HG02588 (cell line): ENCODE data around the gene MYMX.
"Not testable (repeated sequence)": the region's sequence is repeated elsewhere in the genome, so short reads cannot be mapped to it uniquely, and the experiment has no call there.

Experiments
- ATAC-seq: cut with Tn5 transposase; IDR thresholded peaks from one replicate; pipeline ENCODE4 v1.9.1; 2021; ENCODE audit warnings: mild to moderate bottlenecking, moderate library complexity; ENCODE audit not compliant: unreplicated experiment

MYMX gene

DNA sequence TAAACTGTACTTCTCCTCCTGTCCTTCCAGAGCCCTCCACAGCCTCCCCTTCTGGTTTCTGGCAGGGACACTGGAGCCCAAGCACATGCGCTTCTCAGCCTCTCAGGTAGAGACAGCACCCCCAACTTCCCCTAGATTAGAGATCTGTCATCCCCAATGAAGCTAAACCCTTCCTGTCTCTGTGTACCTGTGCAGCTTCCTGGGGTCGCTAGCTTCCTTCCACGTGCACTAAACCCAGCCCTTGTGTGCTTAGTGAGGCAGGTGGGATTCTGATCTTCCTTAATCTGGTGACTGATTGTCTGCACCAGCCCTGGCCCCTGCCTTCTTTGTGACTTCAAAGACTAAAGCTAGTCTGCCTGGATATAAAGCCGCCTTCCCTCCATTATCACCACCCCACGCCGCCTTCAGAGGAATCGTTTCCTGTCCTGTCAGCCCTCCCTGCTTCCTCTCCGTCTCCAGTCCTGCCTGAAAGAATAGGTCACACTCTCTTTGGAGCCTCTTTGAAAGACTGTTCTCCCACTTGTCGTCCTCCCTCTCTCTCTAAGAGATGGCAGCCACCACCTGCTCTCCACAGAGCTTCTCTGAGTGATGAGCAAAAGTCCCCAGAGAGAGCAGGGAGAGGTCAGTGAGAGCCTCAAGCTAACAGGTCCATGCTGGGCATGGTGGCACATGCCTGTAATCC is 30.6 kb upstream of the MYMX start:
- no peak for ATAC-seq

DNA sequence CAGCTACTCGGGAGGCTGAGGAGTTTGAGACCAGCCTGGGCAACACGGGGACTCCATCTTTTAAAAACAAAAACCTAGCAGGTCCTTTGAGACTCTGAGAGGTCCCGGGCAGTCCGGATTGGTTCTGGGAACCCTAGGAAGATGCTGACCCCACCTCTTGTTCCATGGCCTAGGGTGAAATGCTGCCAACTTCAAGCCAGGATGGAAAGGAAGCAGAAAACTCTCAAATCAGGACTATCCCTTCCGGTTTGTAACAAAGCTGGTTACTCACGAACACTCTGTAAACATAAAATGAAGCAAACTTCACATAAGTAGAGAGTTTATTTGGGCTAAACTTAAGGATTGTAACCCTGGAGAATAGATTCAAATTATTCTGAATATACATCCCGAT is 30.1 kb upstream of the MYMX start:
- ATAC-seq = no peak

DNA sequence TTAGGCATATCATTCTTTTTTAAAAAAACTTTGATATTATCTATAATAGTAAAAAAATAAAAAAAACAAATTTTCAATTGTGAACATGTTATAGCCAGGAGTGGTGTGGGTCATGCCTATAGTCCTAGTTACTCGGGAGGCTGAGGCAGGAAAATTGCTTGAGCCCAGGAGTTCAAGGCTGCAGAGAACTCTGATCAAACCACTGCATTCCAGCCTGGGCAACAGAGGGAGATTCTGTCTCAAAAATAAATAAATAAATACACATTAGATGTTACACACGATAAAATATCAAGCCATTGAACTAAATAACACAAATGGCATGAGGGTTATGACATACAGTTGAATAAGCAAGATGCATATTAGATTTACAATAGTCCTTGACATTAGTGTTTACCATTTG is 27.9 kb upstream of the MYMX start:
- no peak for ATAC-seq

DNA sequence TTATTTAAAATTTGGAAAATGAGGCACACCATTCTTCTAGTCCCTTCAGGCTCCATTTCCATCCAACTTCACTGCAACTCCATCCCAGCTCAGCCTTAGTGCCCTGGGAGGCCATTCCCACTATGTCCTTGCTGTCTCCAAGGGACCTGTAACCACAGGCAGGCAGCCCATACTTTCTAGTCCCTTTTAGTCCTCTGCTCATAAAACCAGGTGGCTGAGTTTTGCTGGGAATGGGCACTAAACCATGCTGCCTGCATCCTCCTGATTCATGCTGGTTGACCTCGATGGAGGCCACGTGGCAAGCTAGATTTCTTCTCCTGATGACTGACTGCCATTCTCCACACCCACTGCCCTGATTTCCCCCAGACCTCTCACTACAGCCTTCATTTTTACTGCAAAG is 27.5 kb upstream of the MYMX start:
- no peak for ATAC-seq

DNA sequence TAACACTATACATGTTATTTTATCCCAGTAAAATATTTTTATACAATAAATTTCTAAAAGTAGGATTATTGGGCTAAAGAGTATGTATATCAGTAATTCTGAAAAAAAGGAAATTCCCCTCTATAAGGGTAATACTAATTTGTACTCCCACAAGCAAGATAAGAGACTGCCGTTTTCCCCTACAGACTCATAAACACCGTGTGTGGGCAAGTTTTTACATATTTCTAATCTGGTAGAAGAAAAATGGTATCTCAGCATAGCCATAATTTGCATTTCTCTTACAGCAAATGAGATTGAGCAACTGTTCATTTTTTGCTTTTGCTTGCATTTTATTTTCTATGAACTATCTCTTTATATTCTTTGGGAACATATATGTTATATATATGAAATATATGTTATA is 26.0 kb upstream of the MYMX start:
- ATAC-seq = peak; percentile 59

DNA sequence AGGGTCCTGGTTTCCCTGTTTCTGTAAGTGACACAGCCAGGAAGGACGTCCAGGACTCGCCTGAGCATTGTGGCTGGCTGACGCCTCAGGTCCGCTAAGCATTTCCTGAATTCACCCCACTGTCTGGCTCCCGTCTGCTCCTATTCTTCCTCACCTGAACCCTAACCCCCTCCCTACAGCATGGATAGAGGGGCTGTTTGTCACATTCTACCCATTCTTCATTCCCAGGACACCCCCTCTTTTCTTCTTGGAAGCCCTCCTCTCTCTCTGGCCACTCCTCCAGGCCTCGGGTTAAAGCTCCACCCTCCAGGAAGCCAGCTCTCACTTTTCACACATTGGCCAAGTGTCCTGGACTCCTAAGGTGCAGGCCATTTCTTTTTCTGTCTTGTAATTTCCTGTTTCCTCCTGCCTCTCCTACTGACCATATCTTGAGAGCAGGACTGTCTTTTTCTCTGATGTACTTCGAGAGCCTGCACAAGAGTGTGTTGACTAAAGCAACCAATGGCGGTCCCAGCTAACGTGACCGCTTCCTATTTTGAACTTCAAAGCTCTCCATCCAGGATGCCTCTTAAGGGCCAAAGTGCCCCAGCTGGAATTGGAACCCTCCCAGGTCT is 24.2 kb upstream of the MYMX start:
- ATAC-seq = no peak

DNA sequence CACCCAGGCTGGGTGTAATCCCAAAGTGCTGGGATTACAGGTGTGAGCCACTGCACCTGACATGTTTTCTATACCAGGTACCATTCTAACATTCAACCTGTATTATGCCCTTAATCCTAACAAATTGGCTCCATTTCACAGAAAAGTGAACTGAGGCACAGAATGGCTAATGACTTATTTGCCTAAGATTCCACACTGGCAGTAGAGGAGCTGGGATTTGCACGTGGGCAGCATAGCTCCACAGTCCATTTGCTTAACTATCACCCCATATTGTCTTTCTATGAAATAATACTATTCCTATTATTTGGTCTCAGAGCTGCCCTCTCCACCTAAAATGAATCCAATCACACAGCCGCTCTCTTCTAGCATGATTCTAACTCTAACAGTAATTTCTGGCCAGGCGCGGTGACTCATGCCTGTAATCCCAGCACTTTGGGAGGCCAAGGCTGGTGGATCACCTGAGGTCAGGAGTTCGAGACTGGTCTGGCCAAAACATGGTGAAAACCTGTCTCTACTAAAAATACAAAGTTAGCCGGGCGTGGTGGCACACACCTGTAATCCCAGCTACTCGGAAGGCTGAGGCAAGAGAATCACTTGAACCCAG is 23.3 kb upstream of the MYMX start:
- ATAC-seq = no peak

DNA sequence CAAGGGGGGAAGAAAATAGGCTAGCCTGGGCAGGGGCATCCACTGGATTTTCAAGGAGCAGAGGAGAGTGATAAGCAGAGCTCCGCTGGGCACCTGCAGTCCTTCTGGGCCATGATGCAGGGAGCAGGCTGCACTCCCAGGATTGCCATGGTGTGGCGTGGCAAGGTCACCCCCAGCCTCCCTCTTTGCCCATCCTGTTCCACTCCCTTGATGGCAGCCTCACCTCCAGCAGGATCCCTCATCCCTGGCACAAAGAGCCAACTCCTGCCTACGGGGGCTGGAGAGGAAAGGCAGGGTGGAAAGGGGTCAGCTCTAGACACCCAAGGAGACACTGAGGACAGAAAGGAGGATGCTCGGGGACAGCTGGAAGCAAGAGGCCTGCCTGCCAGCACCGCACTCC is 22.4 kb upstream of the MYMX start:
- ATAC-seq = no peak

DNA sequence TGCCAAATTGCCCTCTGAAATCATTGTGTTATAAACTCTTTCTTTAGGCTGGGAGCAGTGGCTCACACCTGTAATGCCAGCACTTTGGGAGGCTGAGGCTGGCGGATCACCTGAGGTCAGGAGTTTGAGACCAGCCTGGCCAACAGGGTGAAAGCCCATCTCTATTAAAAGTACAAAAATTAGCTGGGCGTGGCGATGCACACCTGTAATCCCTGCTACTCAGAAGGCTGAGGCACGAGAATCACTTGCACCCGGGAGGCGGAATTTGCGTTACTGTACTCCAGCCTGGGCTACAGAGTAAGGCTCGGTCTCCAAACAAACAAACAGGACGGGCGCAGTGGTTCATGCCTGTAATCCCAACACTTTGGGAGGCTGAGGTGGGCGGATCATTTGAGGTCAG is 20.4 kb upstream of the MYMX start:
- not testable (repeated sequence) for ATAC-seq

DNA sequence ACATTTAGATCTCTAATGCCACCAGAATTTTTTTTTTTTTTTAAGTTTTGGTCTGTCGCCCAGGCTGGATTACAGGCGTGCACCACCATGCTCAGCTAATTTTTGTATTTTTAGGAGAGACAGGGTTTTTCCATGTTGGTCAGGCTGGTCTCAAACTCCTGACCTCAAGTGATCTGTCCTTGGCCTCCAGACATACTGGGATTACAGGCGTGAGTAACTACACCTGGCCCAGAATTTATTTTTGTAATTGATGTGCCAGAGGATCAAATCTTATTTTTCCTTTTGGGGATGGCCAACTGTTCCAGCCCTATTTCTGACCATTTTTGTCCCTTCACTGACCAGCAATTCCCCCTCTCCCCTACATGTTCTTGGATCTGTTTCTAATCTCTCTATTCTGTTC is 18.0 kb upstream of the MYMX start:
- ATAC-seq = no peak

DNA sequence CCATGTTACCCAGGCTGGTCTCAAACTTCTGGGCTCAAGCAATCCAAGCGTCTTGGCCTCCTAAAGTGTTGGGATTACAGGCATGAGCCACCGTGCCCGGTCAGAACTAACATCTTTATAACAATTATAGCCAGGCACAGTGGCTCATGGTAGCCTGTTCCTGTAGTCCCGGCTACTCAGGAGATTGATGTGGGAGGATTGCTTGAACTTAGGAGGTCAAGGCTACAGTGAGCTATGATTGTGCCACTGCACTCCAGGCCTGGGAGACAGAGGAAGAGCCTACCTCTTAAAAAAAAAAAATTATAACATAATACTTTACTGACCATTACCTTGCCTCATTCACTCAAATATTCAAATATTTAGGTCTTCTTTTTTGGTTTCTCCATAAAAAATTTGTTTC is 16.8 kb upstream of the MYMX start:
- no peak for ATAC-seq

DNA sequence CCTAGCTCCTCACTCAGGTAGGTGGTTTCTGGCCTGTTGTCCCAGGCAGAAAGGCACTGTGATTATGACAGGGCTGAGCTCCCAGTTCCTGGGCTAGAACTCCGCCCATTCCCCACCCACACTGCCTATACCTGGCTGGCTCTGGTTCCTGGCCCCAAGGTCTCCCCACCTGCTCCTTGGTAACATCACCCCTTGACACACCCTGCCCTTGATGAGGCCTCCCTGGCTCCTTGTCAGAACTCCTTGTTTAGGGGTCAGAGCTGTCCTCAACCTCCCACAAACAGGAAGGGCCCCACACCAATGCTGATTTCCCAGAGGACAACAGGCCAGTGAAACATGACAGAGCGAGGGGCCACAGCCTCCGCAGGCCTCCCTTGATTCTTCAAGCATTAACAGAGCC is 15.5 kb upstream of the MYMX start:
- no peak for ATAC-seq

DNA sequence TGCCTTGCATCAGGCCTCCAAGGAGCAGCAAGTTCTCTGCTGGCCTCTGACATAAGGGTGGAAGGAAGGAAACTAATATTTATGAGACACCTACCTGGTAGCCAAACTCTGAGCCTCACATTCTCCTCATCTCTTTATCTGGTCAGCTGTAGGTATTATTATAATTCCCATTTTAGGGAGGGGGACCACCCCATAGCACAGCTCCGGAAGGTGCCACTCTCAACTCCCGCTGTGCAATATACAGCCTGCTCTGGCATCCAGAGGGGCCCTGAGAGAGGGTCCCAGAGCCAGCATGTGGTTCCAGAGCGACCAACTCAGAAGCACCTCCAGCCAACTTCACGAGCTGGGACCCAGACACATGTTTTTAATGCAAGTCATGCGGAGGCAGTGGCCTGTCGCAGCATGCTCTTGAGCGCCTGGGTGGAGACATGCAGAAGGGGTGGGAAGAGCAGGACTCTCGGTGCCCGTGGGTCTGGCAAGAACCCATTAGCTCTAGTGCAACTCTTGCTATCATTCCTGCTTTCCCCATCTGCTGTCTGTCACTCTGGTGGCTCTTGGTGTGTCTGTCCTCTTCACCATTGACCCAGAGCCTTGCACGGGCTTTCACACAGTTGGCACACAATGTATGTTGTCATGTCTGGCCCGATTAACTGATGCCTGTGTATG is 15.0 kb upstream of the MYMX start:
- no peak for ATAC-seq

DNA sequence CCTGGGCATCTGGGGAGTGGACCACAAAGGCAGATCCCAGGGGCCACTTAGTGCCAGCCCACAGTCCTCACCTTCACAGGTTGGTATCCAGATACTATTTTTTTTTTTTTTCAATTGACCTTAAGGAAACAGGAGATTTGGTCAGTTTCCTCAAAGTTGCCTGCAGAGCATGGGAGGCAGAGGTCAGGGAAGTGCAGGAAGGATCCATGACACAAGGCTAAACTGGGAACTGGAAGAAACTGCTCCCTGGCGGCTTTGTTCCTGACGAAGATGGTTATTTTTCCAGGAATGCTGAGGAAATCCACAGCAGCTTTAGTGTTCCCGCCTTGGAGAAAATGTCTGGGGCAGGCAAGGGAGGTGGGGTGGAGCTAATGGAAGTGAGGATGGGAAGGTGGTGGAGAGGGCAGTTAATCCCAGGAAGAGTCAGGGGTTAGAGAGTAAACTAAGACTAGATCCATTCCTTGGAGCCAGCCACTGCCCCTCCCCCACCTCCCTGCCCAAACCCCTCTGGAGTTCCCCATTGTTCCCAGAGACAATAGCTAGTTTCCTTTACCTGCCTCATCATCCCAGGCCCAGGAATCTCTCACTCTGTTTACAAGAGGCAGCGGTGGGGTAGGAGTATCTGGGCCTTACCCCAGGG is 14.3 kb upstream of the MYMX start:
- no peak for ATAC-seq

DNA sequence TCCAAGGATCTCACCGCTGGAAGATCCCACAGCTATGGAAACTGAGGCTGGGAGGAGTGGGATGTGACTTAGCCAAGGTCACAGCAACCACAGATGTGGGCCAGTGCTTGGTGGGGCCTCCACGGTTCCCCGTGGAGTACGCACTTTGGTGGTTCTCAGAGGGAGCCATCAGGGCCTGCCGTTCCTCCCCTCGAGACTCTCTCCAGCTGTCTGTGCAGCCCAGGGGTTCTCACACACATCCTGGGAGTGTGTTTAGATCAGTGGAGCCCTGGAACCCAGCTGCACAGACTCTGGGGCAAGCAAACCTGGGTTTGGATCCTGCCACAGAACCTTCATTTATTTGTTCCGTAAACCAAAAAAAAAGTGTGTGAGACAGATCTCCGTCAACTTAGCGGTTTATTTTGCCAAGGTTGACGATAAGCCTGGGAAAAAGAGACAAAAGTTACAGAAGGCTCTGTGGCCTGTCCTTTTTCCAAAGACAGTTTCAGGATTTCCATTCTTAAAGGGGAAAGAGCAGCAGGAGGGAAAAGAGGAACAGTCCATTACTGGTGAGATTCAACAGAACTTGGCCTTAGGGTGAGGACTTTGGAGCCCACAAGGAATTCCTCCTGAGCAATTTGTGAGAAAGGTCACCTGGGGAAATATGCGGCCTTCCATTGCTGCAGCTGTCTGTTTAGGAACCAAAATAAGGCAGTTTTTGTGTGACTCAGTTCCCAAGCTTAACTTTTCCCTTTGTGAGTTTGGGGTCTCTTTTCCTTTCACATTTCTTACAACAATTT is 13.6 kb upstream of the MYMX start:
- ATAC-seq = no peak

DNA sequence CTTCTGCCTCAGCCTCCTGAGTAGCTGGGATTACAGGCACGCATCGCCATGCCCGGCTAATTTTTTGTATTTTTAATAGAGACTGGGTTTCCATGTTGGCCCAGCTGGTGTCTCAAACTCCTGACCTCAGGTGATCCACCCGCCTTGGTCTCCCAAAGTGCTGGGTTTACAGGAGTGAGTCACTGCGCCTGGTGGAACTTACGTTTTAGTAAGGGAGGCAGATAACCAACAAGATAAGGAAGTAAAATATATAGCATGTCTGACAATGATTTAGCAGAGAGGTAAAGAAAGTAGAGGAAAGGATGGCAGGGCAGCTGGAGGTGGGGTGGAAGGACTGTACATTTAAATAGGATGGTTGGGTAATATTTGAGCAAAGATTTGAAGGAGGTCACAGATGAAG is 12.8 kb upstream of the MYMX start:
- no peak for ATAC-seq

DNA sequence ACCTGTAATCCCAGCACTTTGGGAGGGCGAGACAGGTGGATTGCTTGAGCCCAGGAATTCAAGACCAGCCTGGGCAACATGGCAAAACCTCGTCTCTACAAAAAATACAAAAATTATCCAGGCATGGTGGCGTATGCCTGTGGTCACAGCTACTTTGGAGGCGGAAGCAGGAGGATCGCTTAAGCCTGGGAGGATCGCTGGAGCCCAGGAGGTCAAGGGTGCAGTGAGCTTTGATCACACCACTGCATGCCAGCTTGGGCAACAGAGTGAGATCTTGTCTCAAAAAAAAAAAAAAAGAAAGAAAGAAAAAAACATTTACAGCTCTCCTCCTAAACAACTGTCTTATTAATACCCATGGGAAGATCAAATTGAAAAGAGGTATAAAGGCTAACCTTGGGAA is 8.8 kb upstream of the MYMX start:
- ATAC-seq = no peak

DNA sequence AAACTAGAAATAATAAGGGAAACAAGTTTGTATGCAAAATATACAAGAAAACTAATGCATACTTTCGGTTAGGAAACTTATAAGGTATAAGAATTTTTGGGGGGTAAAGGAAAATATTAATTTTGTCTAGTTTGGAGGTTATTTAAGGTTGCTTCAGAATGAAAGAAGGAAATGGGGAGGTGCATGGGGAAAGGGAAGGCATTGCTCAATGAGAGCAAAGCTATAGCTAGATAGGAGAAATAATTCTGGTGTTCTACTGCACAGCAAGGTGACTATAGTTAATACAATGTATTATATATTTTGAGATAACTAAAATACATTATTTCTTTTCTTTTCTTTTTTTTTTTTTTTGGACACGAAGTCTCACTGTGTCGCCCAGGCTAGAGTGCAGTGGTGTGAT is 5.4 kb upstream of the MYMX start:
- no peak for ATAC-seq

DNA sequence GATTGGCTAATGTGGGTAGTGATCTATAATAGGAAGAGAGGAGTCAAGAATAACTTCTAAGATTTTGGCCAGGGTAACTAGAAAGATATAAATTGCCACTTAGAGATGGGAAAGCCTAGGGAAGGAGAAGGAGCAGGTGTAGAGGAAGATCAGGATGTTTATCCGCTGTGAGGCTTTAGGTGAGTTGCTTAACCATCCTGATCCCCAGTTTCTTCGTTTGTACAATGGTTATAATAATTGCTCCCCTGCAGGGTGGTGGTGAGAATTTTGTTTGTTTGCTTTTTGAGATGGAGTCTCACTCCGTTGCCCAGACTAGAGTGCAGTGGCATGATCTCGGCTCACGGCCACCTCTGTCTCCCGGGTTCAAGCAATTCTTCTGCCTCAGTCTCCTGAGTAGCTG is 2.4 kb upstream of the MYMX start:
- ATAC-seq = no peak

DNA sequence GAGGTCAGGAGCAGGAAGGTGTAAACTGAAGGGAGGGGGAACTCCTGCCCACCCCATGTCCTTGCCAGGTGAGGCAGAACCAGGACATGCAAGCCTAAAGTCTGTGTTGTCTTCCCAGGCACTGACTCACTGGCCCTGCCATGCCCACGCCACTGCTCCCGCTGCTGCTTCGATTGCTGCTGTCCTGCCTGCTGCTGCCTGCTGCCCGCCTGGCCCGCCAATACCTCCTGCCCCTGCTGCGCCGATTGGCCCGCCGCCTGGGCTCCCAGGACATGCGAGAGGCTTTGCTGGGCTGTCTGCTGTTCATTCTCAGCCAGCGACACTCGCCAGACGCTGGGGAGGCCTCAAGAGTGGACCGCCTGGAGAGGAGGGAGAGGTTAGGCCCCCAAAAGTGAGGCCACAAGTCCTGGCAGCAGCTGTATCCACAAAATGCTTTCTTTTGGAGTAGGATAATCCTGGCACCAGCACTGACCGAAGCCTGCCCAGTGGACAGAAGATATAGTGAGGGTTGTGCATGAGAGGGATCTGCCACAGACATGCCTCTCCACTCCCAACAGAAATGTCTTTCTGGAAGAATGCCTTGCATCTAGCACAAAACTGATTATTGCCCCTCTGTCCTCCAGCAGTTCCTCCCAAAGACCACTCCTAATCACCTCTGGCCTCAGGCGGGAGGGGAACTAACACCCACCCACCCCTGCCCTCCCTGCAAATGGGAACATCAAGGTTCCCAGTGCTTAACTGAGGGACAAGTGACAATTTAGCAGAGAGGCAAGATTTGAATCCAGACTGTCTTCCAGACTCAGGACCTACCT is 812 bp downstream of the MYMX start:
- ATAC-seq = no peak
